Measurements from ENCODE around the gene KCNC1. TPM values are rescaled to one million over a fixed set of nuclear protein-coding genes. Genes with fewer than 3 reads are reported as not detected.

KCNC1 gene
- total RNA-seq, 4 donors from 2014 or later, result not detected

GRCh38 chr11:17753641-17754040, 19.1 kb downstream of the KCNC1 start:
- Histone ChIP-seq H3K27me3 (peaks cover 0 to 15% (median 0%) of the 10 kb centered on the region in 4 donors), H3K4me3 (no peak overlapping the region), H3K4me1 (no peaks in the 10 kb centered on the region), H3K9me3 (no peaks in the 10 kb centered on the region), H3K36me3 (no peaks in the 10 kb centered on the region), H3K27ac (no peak overlapping the region)
- 76 to 79% methylated on average over 7 to 8 of the region's 10 CpGs for WGBS, 2 donors
- DNase-seq, result no peak
- intact Hi-C loops (cut with DNase I), result no loop called here
- TF ChIP-seq CTCF (IDR thresholded peaks at IDR 0.05) (no peak), POLR2A (IDR thresholded peaks at IDR 0.05) (no peak)

- Histone ChIP-seq H3K36me3 (no peaks in the 10 kb centered on the region), H3K27me3 (peaks cover 0 to 15% (median 0%) of the 10 kb centered on the region in 4 donors), H3K4me3 (no peak overlapping the region), H3K27ac (no peak overlapping the region), H3K4me1 (no peaks in the 10 kb centered on the region), H3K9me3 (no peaks in the 10 kb centered on the region)
- DNase-seq, result no peak
- WGBS, 2 donors, result 77 to 82% methylated on average over 3 of the region's 3 CpGs
- TF ChIP-seq POLR2A (IDR thresholded peaks at IDR 0.05) (no peak), CTCF (IDR thresholded peaks at IDR 0.05) (no peak)
- intact Hi-C loops (cut with DNase I), result no loop called here
These were observed 21.3 kb downstream of the KCNC1 start for GRCh38 chr11:17755891-17756290.

- Histone ChIP-seq H3K36me3 (no peaks in the 10 kb centered on the region), H3K4me3 (no peak overlapping the region), H3K27me3 (peaks cover 0 to 5% (median 0%) of the 10 kb centered on the region in 4 donors), H3K9me3 (no peaks in the 10 kb centered on the region), H3K4me1 (no peaks in the 10 kb centered on the region), H3K27ac (no peak overlapping the region)
- WGBS, 2 donors, result 55 to 60% methylated on average over 14 to 21 of the region's 23 CpGs
- DNase-seq, result no peak
- TF ChIP-seq POLR2A (IDR thresholded peaks at IDR 0.05), result no peak
- peak in 5 of 6 experiments; percentile 38 to 66 (median 45) for TF ChIP-seq CTCF (IDR thresholded peaks at IDR 0.05)
- intact Hi-C loops (cut with DNase I), result no loop called here
These were observed 25.8 kb downstream of the KCNC1 start for GRCh38 chr11:17760102-17761029.

GRCh38 chr11:17762309-17762974, 27.9 kb downstream of the KCNC1 start:
- intact Hi-C loops (cut with DNase I), result no loop called here
- WGBS, 2 donors, result 63 to 88% methylated on average over 5 to 14 of the region's 17 CpGs

More at GRCh38 chr11:17762309-17762974, 27.9 kb downstream of the KCNC1 start:
- Histone ChIP-seq H3K9me3 (no peaks in the 10 kb centered on the region), H3K27me3 (peaks cover 0 to 6% (median 0%) of the 10 kb centered on the region in 4 donors), H3K36me3 (no peaks in the 10 kb centered on the region), H3K27ac (no peak overlapping the region), H3K4me1 (no peaks in the 10 kb centered on the region), H3K4me3 (no peak overlapping the region)
- TF ChIP-seq POLR2A (IDR thresholded peaks at IDR 0.05) (no peak), CTCF (IDR thresholded peaks at IDR 0.05) (peak in 1 of 6 experiments; percentile 28)
- no peak for DNase-seq
